Measurements from ENCODE around the gene PTPN13.
A peak's percentile ranks its signal among the peaks of the same experiment; 100 is the strongest.

The PTPN13 gene, protein sequence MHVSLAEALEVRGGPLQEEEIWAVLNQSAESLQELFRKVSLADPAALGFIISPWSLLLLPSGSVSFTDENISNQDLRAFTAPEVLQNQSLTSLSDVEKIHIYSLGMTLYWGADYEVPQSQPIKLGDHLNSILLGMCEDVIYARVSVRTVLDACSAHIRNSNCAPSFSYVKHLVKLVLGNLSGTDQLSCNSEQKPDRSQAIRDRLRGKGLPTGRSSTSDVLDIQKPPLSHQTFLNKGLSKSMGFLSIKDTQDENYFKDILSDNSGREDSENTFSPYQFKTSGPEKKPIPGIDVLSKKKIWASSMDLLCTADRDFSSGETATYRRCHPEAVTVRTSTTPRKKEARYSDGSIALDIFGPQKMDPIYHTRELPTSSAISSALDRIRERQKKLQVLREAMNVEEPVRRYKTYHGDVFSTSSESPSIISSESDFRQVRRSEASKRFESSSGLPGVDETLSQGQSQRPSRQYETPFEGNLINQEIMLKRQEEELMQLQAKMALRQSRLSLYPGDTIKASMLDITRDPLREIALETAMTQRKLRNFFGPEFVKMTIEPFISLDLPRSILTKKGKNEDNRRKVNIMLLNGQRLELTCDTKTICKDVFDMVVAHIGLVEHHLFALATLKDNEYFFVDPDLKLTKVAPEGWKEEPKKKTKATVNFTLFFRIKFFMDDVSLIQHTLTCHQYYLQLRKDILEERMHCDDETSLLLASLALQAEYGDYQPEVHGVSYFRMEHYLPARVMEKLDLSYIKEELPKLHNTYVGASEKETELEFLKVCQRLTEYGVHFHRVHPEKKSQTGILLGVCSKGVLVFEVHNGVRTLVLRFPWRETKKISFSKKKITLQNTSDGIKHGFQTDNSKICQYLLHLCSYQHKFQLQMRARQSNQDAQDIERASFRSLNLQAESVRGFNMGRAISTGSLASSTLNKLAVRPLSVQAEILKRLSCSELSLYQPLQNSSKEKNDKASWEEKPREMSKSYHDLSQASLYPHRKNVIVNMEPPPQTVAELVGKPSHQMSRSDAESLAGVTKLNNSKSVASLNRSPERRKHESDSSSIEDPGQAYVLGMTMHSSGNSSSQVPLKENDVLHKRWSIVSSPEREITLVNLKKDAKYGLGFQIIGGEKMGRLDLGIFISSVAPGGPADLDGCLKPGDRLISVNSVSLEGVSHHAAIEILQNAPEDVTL (N-terminal part only)

DNA sequence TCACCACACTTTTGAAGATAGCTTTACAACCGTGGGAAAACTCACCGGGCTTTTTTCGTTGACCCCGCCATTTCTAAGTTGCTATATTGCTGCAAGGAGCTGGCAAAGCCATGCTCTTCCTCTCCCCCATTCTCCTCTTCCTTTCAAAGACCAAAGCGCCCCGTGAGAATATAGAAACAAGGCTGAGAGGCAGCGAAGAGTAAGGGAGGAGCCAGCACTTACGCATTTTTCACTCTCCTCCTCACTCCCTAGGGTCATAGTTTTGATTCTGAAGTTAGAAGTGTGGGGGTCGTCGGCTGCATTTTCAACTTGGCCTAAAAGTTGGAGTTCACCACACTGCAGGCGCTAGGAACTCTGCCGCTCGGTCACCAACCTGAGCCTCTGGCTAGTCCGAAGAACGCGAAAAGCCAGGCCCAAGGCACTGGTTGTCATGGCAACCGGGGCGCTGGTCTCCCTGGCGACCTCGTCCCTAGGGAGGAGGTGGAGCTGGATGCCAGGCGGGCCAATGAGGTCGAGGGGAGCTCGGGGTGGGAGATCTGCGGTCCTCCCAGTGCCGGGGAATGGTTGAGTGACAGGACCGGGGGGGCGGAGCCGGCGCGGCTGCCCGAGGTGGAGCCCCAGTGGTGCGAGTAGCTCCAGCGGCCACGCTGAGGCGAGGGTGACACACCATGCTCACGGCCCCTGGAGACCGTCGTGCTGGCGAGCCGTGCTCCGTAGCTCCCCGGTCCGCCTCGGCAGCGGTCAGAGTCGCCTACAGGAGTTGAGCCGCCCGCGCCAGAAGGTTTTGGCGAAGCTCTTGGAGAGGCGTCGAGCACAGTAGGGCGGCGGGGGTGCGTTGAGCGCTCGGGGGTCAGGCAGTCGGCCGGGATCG lies at the start of gene PTPN13:
PTPN13 (plus strand) TSS at position 628 of the 871 bp plus-strand sequence. CDS start 40,942 bp downstream, outside the sequence.
- peak; percentile 96 for DNase-seq (ENCODE audit: low spot score)

- no peak for DNase-seq (ENCODE audit: low spot score)
Measured at GRCh38 chr4:86547140-86547539, 47.0 kb upstream of the PTPN13 start.

DNA sequence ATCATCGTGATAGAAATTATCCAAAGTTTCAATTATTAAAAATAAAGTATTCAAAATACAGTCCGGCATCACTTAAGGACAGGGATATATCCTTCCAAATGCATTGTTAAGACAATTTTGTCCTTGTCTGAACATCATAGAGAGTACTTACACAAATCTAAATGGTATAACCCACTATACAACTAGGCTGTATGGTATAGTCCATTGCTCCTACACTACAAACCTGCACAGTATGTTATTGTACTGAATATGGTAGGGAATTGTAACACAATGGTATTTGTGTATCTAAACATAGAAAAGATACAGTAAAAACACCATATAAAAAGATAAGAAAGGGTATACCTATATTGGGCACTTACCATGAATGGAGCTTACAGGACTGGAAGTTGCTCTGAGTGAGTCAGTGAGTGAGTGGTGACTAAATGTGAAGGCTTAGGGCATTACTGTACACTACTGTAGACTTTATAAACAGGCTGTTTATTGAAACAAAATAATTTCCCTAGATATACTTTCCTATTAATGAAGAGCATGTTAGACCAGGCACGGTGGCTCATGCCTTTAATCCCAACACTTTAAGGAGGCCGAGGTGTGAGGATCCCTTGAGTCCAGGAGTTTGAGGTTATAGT lies 44.8 kb upstream of the PTPN13 start:
- DNase-seq (ENCODE audit: low spot score) = no peak

- DNase-seq (ENCODE audit: low spot score) = no peak
Measured at GRCh38 chr4:86551387-86551786, 42.7 kb upstream of the PTPN13 start.

DNA sequence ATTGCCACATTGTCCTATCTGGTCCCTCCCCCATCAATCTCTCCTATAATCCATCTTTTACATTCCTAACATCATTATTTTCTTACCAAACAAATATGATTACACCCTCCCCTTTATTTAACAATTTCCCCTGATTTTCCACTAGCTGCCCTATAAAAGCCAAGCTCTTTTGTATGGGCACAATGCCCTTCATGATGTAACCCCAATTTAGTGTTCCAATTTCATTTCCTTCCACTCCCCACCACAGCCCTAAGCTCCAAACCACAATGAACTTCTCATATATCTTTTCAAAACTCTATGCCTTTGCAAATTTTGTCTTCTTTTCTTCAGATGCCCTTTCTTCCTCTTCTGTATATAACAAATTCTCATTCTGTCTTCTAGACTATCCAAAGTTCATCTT lies 39.5 kb upstream of the PTPN13 start:
- DNase-seq (ENCODE audit: low spot score) = no peak

DNA sequence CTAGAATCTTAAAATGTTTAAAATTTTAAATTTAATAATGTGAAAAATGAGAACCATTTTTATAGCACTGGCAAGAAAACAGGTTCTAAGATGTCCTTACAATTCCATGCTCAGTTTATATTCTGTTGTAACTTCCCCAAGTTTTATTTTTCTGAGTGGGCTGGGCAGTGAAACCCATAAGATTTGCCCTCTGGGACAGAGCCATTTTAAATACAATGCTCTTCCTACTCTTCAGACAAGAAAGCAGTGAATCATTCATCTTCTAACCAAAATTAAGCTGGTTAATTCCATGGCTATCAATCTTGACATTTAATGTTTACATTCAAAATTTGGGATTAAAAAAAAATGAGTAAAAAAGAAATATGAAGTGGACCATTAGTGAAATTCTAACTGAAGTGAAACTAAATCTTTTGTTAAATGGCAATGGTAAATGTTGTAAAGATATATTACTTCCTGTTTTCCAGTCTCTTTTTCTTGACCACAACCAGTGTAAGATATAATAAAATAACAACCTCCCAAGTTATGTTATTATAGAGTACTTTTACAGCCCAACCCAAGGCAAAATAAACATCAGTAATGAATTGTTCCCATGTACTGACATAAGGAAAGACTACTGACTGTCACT lies 37.2 kb upstream of the PTPN13 start:
- DNase-seq (ENCODE audit: low spot score) = no peak

GRCh38 chr4:86557526-86557925 lies 36.6 kb upstream of the PTPN13 start:
- no peak for DNase-seq (ENCODE audit: low spot score)

- DNase-seq (ENCODE audit: low spot score) = no peak
Measured at GRCh38 chr4:86558258-86558657, 35.9 kb upstream of the PTPN13 start.

- no peak for DNase-seq (ENCODE audit: low spot score)
Measured at GRCh38 chr4:86558797-86559196, 35.3 kb upstream of the PTPN13 start.

DNA sequence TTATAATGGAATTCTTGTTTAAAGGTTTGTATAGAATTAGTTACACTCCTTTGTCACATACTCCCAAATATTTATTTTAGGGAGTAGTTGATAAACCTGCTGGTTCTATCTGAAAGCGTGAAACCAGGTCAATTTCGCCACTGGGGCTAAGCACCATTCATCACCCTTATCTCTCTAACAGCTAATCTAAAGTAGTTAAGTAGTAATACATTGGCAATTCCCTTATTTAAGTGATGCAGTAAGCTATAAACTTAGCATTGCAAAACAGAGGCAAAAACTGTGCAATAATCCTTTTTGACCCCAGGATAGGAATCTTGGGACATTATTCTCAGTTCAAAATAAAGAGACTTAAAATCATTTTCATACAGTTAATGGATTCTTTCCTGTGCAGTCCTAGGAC lies 33.7 kb upstream of the PTPN13 start:
- no peak for DNase-seq (ENCODE audit: low spot score)

- DNase-seq (ENCODE audit: low spot score) = no peak
Measured at GRCh38 chr4:86561256-86561655, 32.9 kb upstream of the PTPN13 start.

DNA sequence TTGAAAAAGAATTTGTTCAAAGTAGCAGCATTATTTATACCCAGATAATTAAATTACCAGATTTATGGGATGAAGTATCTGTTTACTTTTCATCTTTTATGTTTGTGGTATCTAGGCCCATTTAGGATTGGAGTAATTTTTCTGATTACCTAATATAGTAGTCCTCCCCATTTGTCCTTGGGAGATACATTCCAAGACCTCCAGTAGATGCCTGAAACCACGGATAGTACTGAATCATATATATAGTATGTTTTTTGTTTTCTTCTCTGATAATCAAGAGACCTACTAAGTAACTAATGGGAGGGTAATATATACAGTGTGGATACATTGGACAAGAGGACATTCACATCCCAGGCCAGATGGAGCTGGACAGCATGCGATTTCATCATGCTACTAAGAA lies 30.7 kb upstream of the PTPN13 start:
- DNase-seq (ENCODE audit: low spot score) = no peak

GRCh38 chr4:86564795-86565194 lies 29.3 kb upstream of the PTPN13 start:
- DNase-seq (ENCODE audit: low spot score) = no peak

DNA sequence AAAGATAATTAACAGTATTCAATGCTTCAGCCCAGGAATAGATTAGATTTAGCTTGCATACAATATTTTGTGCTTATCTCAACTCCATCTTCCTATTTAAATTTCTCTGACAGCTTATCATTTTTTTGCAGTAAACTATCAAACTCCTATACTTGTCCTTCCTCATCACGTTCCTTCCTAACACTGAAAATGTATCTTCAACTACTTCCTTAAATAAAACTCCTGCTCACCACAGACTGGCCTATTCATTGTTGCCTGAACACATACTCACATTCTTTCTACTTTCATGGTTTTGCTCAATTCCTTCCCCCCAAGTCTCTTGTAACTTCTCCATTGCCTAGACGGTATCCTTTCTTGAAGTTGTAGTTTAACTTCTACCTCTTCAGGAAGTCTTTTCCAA lies 28.5 kb upstream of the PTPN13 start:
- DNase-seq (ENCODE audit: low spot score) = no peak

GRCh38 chr4:86569103-86569870 lies 24.8 kb upstream of the PTPN13 start:
- DNase-seq (ENCODE audit: low spot score) = no peak

DNA sequence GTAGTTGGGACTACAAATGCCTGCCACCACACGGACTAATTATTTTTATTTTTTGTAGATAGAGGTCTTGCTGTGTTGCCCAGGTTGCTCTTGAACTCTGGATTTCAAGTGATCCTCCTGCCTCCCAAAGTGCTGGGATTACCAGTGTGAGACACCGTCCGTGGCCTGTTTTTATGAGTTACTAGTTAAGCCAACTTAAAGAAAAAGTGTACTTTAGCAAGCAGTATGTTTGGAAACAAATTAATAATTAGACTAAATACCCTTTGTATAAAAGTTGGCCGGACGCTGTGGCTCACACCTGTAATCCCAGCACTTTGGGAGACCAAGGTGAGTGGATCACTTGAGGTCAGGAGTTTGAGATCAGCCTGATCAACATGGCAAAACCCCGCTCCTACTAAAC lies 14.2 kb upstream of the PTPN13 start:
- DNase-seq (ENCODE audit: low spot score) = no peak

DNA sequence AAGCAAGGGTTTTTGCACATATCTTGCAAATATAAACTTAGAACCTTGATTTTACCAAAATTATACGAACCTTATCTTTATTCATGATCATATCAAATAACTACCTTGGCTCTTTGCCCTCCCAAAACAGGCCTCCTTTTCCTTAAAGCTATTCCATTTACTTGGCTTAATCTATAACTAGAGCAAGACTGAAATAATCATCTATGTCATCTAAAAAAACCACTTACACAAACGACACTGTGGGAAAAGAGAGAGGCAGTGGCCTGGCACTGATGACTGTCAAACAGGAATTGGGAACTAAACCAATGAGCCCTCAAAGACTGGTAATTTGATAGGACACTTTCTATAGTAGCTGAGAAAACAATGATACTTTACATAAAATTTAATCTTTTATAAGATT lies 11.7 kb upstream of the PTPN13 start:
- no peak for DNase-seq (ENCODE audit: low spot score)

GRCh38 chr4:86586160-86586572 lies 7.9 kb upstream of the PTPN13 start:
- peak; percentile 16 for DNase-seq (ENCODE audit: low spot score)

GRCh38 chr4:86586626-86587380 lies 7.3 kb upstream of the PTPN13 start:
- no peak for DNase-seq (ENCODE audit: low spot score)
